Measurements from ENCODE around the gene GLE1.

The GLE1 gene

GRCh38 chr9:128528445-128529160, 24.1 kb downstream of the GLE1 start:
- Histone ChIP-seq H3K4me3 (ENCODE audit: control insufficient read depth in 1 of 7, extremely low read depth in 1 of 7, insufficient read depth in 4 of 7, low read depth in 2 of 7, low read length in 6 of 7) (no peak overlapping the region), H3K36me3 (ENCODE audit: control insufficient read depth in 4 of 4, insufficient read depth in 4 of 4, low read length in 3 of 4) (peaks cover 17 to 69% (median 50%) of the 10 kb centered on the region in 4 experiments), H3K4me1 (ENCODE audit: control extremely low read depth in 1 of 4, control insufficient read depth in 4 of 4, insufficient read depth in 4 of 4, low read length in 3 of 4) (no peaks in the 10 kb centered on the region), H3K27me3 (replicated peaks in 2 of 5; ENCODE audit: control insufficient read depth in 4 of 5, insufficient read depth in 5 of 5, low read length in 4 of 5) (no peaks in the 10 kb centered on the region), H3K9me3 (ENCODE audit: control extremely low read depth in 1 of 5, control insufficient read depth in 4 of 5, insufficient read depth in 2 of 5, low read depth in 1 of 5, low read length in 4 of 5) (no peaks in the 10 kb centered on the region), H3K27ac (ENCODE audit: insufficient read depth in 1 of 2, low read depth in 1 of 2, low read length in 2 of 2, poor library complexity in 1 of 2, severe bottlenecking in 2 of 2) (no peak overlapping the region)
- ChIA-PET POLR2A (no interaction called here), CTCF (interaction anchor here (0.6 to 1.2 kb wide), 2 partner anchors 12 to 1189 kb away, joined by 3 to 4 read pairs; no protein-coding TSS in a partner anchor)
- 98% methylated on average over 10 of the region's 15 CpGs for WGBS (ENCODE audit: insufficient coverage)
- DNase-seq, result no peak

- Histone ChIP-seq H3K36me3 (ENCODE audit: control insufficient read depth in 4 of 4, insufficient read depth in 4 of 4, low read length in 3 of 4) (peaks cover 17 to 71% (median 51%) of the 10 kb centered on the region in 4 experiments), H3K9me3 (ENCODE audit: control extremely low read depth in 1 of 5, control insufficient read depth in 4 of 5, insufficient read depth in 2 of 5, low read depth in 1 of 5, low read length in 4 of 5) (no peaks in the 10 kb centered on the region), H3K4me1 (ENCODE audit: control extremely low read depth in 1 of 4, control insufficient read depth in 4 of 4, insufficient read depth in 4 of 4, low read length in 3 of 4) (no peaks in the 10 kb centered on the region), H3K27ac (ENCODE audit: insufficient read depth in 1 of 2, low read depth in 1 of 2, low read length in 2 of 2, poor library complexity in 1 of 2, severe bottlenecking in 2 of 2) (no peak overlapping the region), H3K4me3 (ENCODE audit: control insufficient read depth in 1 of 7, extremely low read depth in 1 of 7, insufficient read depth in 4 of 7, low read depth in 2 of 7, low read length in 6 of 7) (no peak overlapping the region), H3K27me3 (replicated peaks in 2 of 5; ENCODE audit: control insufficient read depth in 4 of 5, insufficient read depth in 5 of 5, low read length in 4 of 5) (no peaks in the 10 kb centered on the region)
- DNase-seq, result no peak
- POLR2A ChIA-PET, result no interaction called here
- WGBS (ENCODE audit: insufficient coverage), result 75% methylated on average over 4 of the region's 4 CpGs
- CTCF ChIA-PET, result no interaction called here
These were observed 24.7 kb downstream of the GLE1 start for GRCh38 chr9:128529191-128529590.

GRCh38 chr9:128532581-128532980, 28.1 kb downstream of the GLE1 start:
- Histone ChIP-seq H3K4me1 (ENCODE audit: control extremely low read depth in 1 of 4, control insufficient read depth in 4 of 4, insufficient read depth in 4 of 4, low read length in 3 of 4) (no peaks in the 10 kb centered on the region), H3K27ac (ENCODE audit: insufficient read depth in 1 of 2, low read depth in 1 of 2, low read length in 2 of 2, poor library complexity in 1 of 2, severe bottlenecking in 2 of 2) (no peak overlapping the region), H3K9me3 (ENCODE audit: control extremely low read depth in 1 of 5, control insufficient read depth in 4 of 5, insufficient read depth in 2 of 5, low read depth in 1 of 5, low read length in 4 of 5) (no peaks in the 10 kb centered on the region), H3K4me3 (ENCODE audit: control insufficient read depth in 1 of 7, extremely low read depth in 1 of 7, insufficient read depth in 4 of 7, low read depth in 2 of 7, low read length in 6 of 7) (no peak overlapping the region), H3K27me3 (replicated peaks in 2 of 5; ENCODE audit: control insufficient read depth in 4 of 5, insufficient read depth in 5 of 5, low read length in 4 of 5) (no peaks in the 10 kb centered on the region), H3K36me3 (ENCODE audit: control insufficient read depth in 4 of 4, insufficient read depth in 4 of 4, low read length in 3 of 4) (peaks cover 15 to 68% (median 42%) of the 10 kb centered on the region in 4 experiments)
- CTCF ChIA-PET, result interaction anchor here (0.6 kb wide), 1 partner anchor 25 kb away, joined by 3 read pairs; no protein-coding TSS in a partner anchor
- WGBS (ENCODE audit: insufficient coverage), result 100% methylated on average over 3 of the region's 4 CpGs
- POLR2A ChIA-PET, result interaction anchor here (1.5 kb wide), 1 partner anchor 19 kb away, joined by 5 read pairs; the partner anchor contains the start of gene SPTAN1
- no peak for DNase-seq

- 100% methylated on average over 3 of the region's 3 CpGs for WGBS (ENCODE audit: insufficient coverage)
- DNase-seq, result no peak
- Histone ChIP-seq H3K9me3 (ENCODE audit: control extremely low read depth in 1 of 5, control insufficient read depth in 4 of 5, insufficient read depth in 2 of 5, low read depth in 1 of 5, low read length in 4 of 5) (no peaks in the 10 kb centered on the region), H3K4me1 (ENCODE audit: control extremely low read depth in 1 of 4, control insufficient read depth in 4 of 4, insufficient read depth in 4 of 4, low read length in 3 of 4) (no peaks in the 10 kb centered on the region), H3K27ac (ENCODE audit: insufficient read depth in 1 of 2, low read depth in 1 of 2, low read length in 2 of 2, poor library complexity in 1 of 2, severe bottlenecking in 2 of 2) (no peak overlapping the region), H3K4me3 (ENCODE audit: control insufficient read depth in 1 of 7, extremely low read depth in 1 of 7, insufficient read depth in 4 of 7, low read depth in 2 of 7, low read length in 6 of 7) (no peak overlapping the region), H3K27me3 (replicated peaks in 2 of 5; ENCODE audit: control insufficient read depth in 4 of 5, insufficient read depth in 5 of 5, low read length in 4 of 5) (no peaks in the 10 kb centered on the region), H3K36me3 (ENCODE audit: control insufficient read depth in 4 of 4, insufficient read depth in 4 of 4, low read length in 3 of 4) (peaks cover 12 to 65% (median 46%) of the 10 kb centered on the region in 4 experiments)
- POLR2A ChIA-PET, result no interaction called here
- CTCF ChIA-PET, result interaction anchor here (0.7 to 1.6 kb wide), 2 partner anchors 11 to 12 kb away, joined by 3 to 6 read pairs; partner anchors contain the start of gene SPTAN1
These were observed 36.3 kb downstream of the GLE1 start for GRCh38 chr9:128540634-128541360.

GRCh38 chr9:128546504-128546903, 42.0 kb downstream of the GLE1 start:
- DNase-seq, result no peak
- 87% methylated on average over 3 of the region's 3 CpGs for WGBS (ENCODE audit: insufficient coverage)
- CTCF ChIA-PET, result no interaction called here

GRCh38 chr9:128548876-128549275, 44.4 kb downstream of the GLE1 start:
- CTCF ChIA-PET, result no interaction called here
- H3K36me3 ChIP-seq (ENCODE audit: control insufficient read depth in 4 of 4, insufficient read depth in 4 of 4, low read length in 3 of 4), result no peaks in the 10 kb centered on the region
- no peak overlapping the region for H3K4me3 ChIP-seq (ENCODE audit: control insufficient read depth in 1 of 7, extremely low read depth in 1 of 7, insufficient read depth in 4 of 7, low read depth in 2 of 7, low read length in 6 of 7)
- peaks cover 10 to 22% (median 15%) of the 10 kb centered on the region in 4 experiments for H3K4me1 ChIP-seq (ENCODE audit: control extremely low read depth in 1 of 4, control insufficient read depth in 4 of 4, insufficient read depth in 4 of 4, low read length in 3 of 4)
- DNase-seq, result no peak
- no peak overlapping the region for H3K27ac ChIP-seq (ENCODE audit: insufficient read depth in 1 of 2, low read depth in 1 of 2, low read length in 2 of 2, poor library complexity in 1 of 2, severe bottlenecking in 2 of 2)
- POLR2A ChIA-PET, result no interaction called here
- 99% methylated on average over 7 of the region's 7 CpGs for WGBS (ENCODE audit: insufficient coverage)
- no peaks in the 10 kb centered on the region for H3K27me3 ChIP-seq (replicated peaks in 2 of 5; ENCODE audit: control insufficient read depth in 4 of 5, insufficient read depth in 5 of 5, low read length in 4 of 5)
- H3K9me3 ChIP-seq (ENCODE audit: control extremely low read depth in 1 of 5, control insufficient read depth in 4 of 5, insufficient read depth in 2 of 5, low read depth in 1 of 5, low read length in 4 of 5), result no peaks in the 10 kb centered on the region

More at GRCh38 chr9:128546504-128546903, 42.0 kb downstream of the GLE1 start:
- Histone ChIP-seq H3K36me3 (ENCODE audit: control insufficient read depth in 4 of 4, insufficient read depth in 4 of 4, low read length in 3 of 4) (peaks cover 0 to 11% (median 6%) of the 10 kb centered on the region in 4 experiments), H3K9me3 (ENCODE audit: control extremely low read depth in 1 of 5, control insufficient read depth in 4 of 5, insufficient read depth in 2 of 5, low read depth in 1 of 5, low read length in 4 of 5) (no peaks in the 10 kb centered on the region), H3K27ac (ENCODE audit: insufficient read depth in 1 of 2, low read depth in 1 of 2, low read length in 2 of 2, poor library complexity in 1 of 2, severe bottlenecking in 2 of 2) (no peak overlapping the region), H3K4me1 (ENCODE audit: control extremely low read depth in 1 of 4, control insufficient read depth in 4 of 4, insufficient read depth in 4 of 4, low read length in 3 of 4) (peaks cover 0 to 7% (median 4%) of the 10 kb centered on the region in 4 experiments), H3K4me3 (ENCODE audit: control insufficient read depth in 1 of 7, extremely low read depth in 1 of 7, insufficient read depth in 4 of 7, low read depth in 2 of 7, low read length in 6 of 7) (no peak overlapping the region), H3K27me3 (replicated peaks in 2 of 5; ENCODE audit: control insufficient read depth in 4 of 5, insufficient read depth in 5 of 5, low read length in 4 of 5) (no peaks in the 10 kb centered on the region)
- POLR2A ChIA-PET, result no interaction called here

GRCh38 chr9:128550226-128550625, 45.7 kb downstream of the GLE1 start:
- Histone ChIP-seq H3K36me3 (ENCODE audit: control insufficient read depth in 4 of 4, insufficient read depth in 4 of 4, low read length in 3 of 4) (no peaks in the 10 kb centered on the region), H3K9me3 (ENCODE audit: control extremely low read depth in 1 of 5, control insufficient read depth in 4 of 5, insufficient read depth in 2 of 5, low read depth in 1 of 5, low read length in 4 of 5) (no peaks in the 10 kb centered on the region), H3K27me3 (replicated peaks in 2 of 5; ENCODE audit: control insufficient read depth in 4 of 5, insufficient read depth in 5 of 5, low read length in 4 of 5) (no peaks in the 10 kb centered on the region), H3K27ac (ENCODE audit: insufficient read depth in 1 of 2, low read depth in 1 of 2, low read length in 2 of 2, poor library complexity in 1 of 2, severe bottlenecking in 2 of 2) (no peak overlapping the region), H3K4me1 (ENCODE audit: control extremely low read depth in 1 of 4, control insufficient read depth in 4 of 4, insufficient read depth in 4 of 4, low read length in 3 of 4) (peaks cover 11 to 34% (median 16%) of the 10 kb centered on the region in 4 experiments), H3K4me3 (ENCODE audit: control insufficient read depth in 1 of 7, extremely low read depth in 1 of 7, insufficient read depth in 4 of 7, low read depth in 2 of 7, low read length in 6 of 7) (no peak overlapping the region)
- ChIA-PET CTCF (interaction anchor here (0.7 to 1.0 kb wide), 4 partner anchors 13 to 111 kb away, joined by 3 to 4 read pairs (median 3); no protein-coding TSS in a partner anchor), POLR2A (no interaction called here)
- 80% methylated on average over 1 of the region's 2 CpGs for WGBS (ENCODE audit: insufficient coverage)
- no peak for DNase-seq
